ENCODE results near the gene AGMO.

DNA sequence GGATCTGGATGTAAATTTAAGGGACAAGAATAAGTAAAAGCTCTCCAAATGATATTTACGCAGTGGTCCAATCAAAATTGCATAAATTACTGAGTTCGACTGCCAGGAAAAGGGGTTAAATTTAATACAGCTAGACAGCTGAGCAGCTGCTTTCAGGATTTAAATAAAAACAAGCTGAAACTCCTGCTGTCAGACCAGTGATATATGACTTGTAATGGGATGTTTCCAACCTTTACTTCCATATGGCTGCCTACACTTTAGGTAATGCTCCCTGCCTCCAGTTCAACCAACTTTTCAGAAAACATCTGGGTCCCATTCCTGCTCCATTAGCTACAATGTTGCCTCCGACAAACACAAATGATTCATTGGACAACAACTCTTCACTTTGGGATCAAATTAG, 333.0 kb downstream of the AGMO start:
- TF ChIP-seq POLR2A (IDR thresholded peaks at IDR 0.05; ENCODE audit: borderline replicate concordance, extremely low read depth, insufficient read depth, insufficient read length) = no peak
- TF ChIP-seq, protein P1, sequence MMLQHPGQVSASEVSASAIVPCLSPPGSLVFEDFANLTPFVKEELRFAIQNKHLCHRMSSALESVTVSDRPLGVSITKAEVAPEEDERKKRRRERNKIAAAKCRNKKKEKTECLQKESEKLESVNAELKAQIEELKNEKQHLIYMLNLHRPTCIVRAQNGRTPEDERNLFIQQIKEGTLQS (IDR thresholded peaks at IDR 0.05) = no peak
